HepG2 (cell line): Measurements from ENCODE around the gene ANKRD40CL. TPM values are rescaled to one million over a fixed set of nuclear protein-coding genes. Genes with fewer than 3 reads are reported as not detected.
A peak's percentile ranks its signal among the peaks of the same experiment; 100 is the strongest.

Experiments
- FOXA1 ChIP-seq, 2 experiments: fragments of 450-650 bp in 1 of 2; sonication (generic) in 1 of 2; formaldehyde crosslinking in 1 of 2; IDR thresholded peaks; 2 replicates each; pipeline versions ENCODE4 v1.4.0 to v1.6.1; 2016 to 2020; ENCODE audit warnings: missing genetic modification reagents in 1 of 2
- GABPA ChIP-seq, 2 experiments: IDR thresholded peaks; 2 replicates each; pipeline ENCODE4 v1.6.1; 2011 to 2016; ENCODE audit warnings: low read depth in 2 of 2, low read length in 1 of 2, missing biosample characterization in 1 of 2, missing genetic modification characterization in 1 of 2
- HNF4G ChIP-seq, 2 experiments: sonication (generic) in 1 of 2; formaldehyde crosslinking in 1 of 2; IDR thresholded peaks; 2 replicates each; pipeline versions ENCODE4 v1.4.0 to v1.6.1; 2011 to 2020; ENCODE audit warnings: borderline replicate concordance in 2 of 2, low read depth in 2 of 2, mild to moderate bottlenecking in 2 of 2, low read length in 1 of 2, missing genetic modification reagents in 1 of 2, moderate library complexity in 1 of 2
- HNRNPUL1 ChIP-seq: fragments of 200-400 bp; formaldehyde crosslinking; IDR thresholded peaks from 2 replicates; pipeline ENCODE4 v1.6.1; 2017; ENCODE audit warnings: low read depth, mild to moderate bottlenecking, low read length, moderate library complexity
- HOXA3 ChIP-seq: sonication (generic); formaldehyde crosslinking; IDR thresholded peaks from 2 replicates; pipeline ENCODE4 v1.5.0; 2020; ENCODE audit warnings: missing genetic modification reagents
- KDM6A ChIP-seq: IDR thresholded peaks from 2 replicates; pipeline ENCODE4 v1.6.1; 2016; ENCODE audit warnings: low read depth
- MLX ChIP-seq: IDR thresholded peaks from 2 replicates; pipeline ENCODE4 v1.6.1; 2016
- NR2F1 ChIP-seq, 2 experiments: fragments of 450-650 bp in 1 of 2; formaldehyde crosslinking in 1 of 2; IDR thresholded peaks; 2 replicates each; pipeline versions ENCODE4 v1.5.0 to v1.6.1; 2016 to 2020; ENCODE audit warnings: mild to moderate bottlenecking in 1 of 2, missing compliant biosample characterization in 1 of 2, missing genetic modification reagents in 1 of 2, moderate library complexity in 1 of 2
- PPARG ChIP-seq: conservative IDR thresholded peaks from 2 replicates; pipeline ENCODE4 v1.6.1; 2016; ENCODE audit warnings: missing biosample characterization, missing genetic modification reagents
- ZNF567 ChIP-seq: sonication (generic); formaldehyde crosslinking; IDR thresholded peaks from 2 replicates; pipeline ENCODE4 v1.8.1; 2023; ENCODE audit warnings: mild to moderate bottlenecking, missing genetic modification reagents, borderline replicate concordance
- ZNF670 ChIP-seq: sonication (generic); formaldehyde crosslinking; IDR thresholded peaks from 2 replicates; pipeline ENCODE4 v1.8.0; 2022; ENCODE audit warnings: mild to moderate bottlenecking, missing genetic modification reagents, borderline replicate concordance
- ZNF687 ChIP-seq: sonication (generic); formaldehyde crosslinking; IDR thresholded peaks from 2 replicates; pipeline ENCODE4 v1.5.1; 2020; ENCODE audit warnings: mild to moderate bottlenecking, missing genetic modification reagents, moderate library complexity
- polyA plus RNA-seq, 8 experiments: library from polyadenylated mRNA; depleted of rRNA in 3 of 8; stranded (reverse) in 7 of 8; unstranded in 1 of 8; fragments of >200 nt; fragmentation: Illumina TruSeq in 4 of 8; extraction: Trizol in 4 of 8; gene quantifications; 2 replicates each; pipeline versions ENCODE4 v1.2.1 to v1.2.3, GENCODE V29; 2011 to 2016; ENCODE audit warnings: low read depth in 4 of 8, missing spikeins in 1 of 8, mixed read lengths in 1 of 8; ENCODE audit not compliant: insufficient read depth in 1 of 8
- total RNA-seq, 5 experiments: library from RNA; depleted of rRNA; stranded (reverse); fragments of >200 nt; fragmentation: Illumina TruSeq; extraction: Trizol; gene quantifications; 2 replicates each; pipeline ENCODE4 v1.2.3, GENCODE V29; 2016; ENCODE audit warnings: low read depth in 1 of 5
- TF ChIP-seq, protein P1 (sequence below): sonication (generic); formaldehyde crosslinking; IDR thresholded peaks from 2 replicates; pipeline ENCODE4 v1.8.0; 2022; ENCODE audit warnings: missing genetic modification reagents, low read depth, mild to moderate bottlenecking, borderline replicate concordance
- TF ChIP-seq, protein P2 (sequence below): IDR thresholded peaks from 2 replicates; pipeline ENCODE4 v1.6.1; 2016; ENCODE audit warnings: mild to moderate bottlenecking
- TF ChIP-seq, protein P3 (sequence below): sonication (generic); formaldehyde crosslinking; IDR thresholded peaks from 2 replicates; pipeline ENCODE4 v1.4.0; 2020; ENCODE audit warnings: missing genetic modification reagents

The ANKRD40CL gene
- total and polyA plus RNA-seq, 2 of the 13 experiments (the other 11 are each of a cell fraction or from before 2014, with no cell fraction given): 0.03 to 0.11 TPM

GRCh38 chr17:50806141-50806643 is 38.9 kb upstream of the ANKRD40CL start (continued):
- TF ChIP-seq HNRNPUL1 (no peak), KDM6A (CRISPR knock-in tag) (peak; percentile 48; the same call in 1 of the 2 replicates), HOXA3 (no peak; the same call in 1 of the 2 replicates), FOXA1 (IDR thresholded peaks at IDR 0.05) (no peak), FOXA1 (CRISPR knock-in tag; IDR thresholded peaks at IDR 0.05) (peak; percentile 95), ZNF567 (CRISPR knock-in tag) (no peak), HNF4G (IDR thresholded peaks at IDR 0.05; ENCODE audit: borderline replicate concordance, low read depth, low read length) (peak; percentile 64; the same call in 1 of the 2 replicates), HNF4G (CRISPR knock-in tag; IDR thresholded peaks at IDR 0.05; ENCODE audit: borderline replicate concordance, low read depth) (no peak), NR2F1 (CRISPR knock-in tag; IDR thresholded peaks at IDR 0.05) (0 out of 4 replicates have a peak, but pooled peaks of 1 of the 2 experiments have one; percentile 47), PPARG (CRISPR knock-in tag) (0 out of 2 replicates have a peak, but pooled peaks have one; percentile 18), ZNF687 (peak; percentile 80), GABPA (IDR thresholded peaks at IDR 0.05; ENCODE audit: low read depth, low read length) (no peak), GABPA (CRISPR knock-in tag; IDR thresholded peaks at IDR 0.05; ENCODE audit: low read depth) (no peak), MLX (0 out of 2 replicates have a peak, but pooled peaks have one; percentile 63), ZNF670 (CRISPR knock-in tag) (no peak)
- TF ChIP-seq, protein P1, sequence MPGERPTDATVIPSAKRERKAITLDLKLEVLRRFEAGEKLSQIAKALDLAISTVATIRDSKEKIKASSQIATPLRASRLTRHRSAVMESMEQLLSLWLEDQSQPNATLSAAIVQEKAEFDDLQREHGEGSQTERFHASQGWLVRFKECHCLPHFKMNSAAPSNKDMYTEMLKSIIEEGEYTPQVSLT (CRISPR knock-in tag): no peak
- TF ChIP-seq, protein P2, sequence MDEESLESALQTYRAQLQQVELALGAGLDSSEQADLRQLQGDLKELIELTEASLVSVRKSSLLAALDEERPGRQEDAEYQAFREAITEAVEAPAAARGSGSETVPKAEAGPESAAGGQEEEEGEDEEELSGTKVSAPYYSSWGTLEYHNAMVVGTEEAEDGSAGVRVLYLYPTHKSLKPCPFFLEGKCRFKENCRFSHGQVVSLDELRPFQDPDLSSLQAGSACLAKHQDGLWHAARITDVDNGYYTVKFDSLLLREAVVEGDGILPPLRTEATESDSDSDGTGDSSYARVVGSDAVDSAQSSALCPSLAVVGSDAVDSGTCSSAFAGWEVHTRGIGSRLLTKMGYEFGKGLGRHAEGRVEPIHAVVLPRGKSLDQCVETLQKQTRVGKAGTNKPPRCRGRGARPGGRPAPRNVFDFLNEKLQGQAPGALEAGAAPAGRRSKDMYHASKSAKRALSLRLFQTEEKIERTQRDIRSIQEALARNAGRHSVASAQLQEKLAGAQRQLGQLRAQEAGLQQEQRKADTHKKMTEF (CRISPR knock-in tag): peak; percentile 42; the same call in 1 of the 2 replicates
- TF ChIP-seq, protein P3, sequence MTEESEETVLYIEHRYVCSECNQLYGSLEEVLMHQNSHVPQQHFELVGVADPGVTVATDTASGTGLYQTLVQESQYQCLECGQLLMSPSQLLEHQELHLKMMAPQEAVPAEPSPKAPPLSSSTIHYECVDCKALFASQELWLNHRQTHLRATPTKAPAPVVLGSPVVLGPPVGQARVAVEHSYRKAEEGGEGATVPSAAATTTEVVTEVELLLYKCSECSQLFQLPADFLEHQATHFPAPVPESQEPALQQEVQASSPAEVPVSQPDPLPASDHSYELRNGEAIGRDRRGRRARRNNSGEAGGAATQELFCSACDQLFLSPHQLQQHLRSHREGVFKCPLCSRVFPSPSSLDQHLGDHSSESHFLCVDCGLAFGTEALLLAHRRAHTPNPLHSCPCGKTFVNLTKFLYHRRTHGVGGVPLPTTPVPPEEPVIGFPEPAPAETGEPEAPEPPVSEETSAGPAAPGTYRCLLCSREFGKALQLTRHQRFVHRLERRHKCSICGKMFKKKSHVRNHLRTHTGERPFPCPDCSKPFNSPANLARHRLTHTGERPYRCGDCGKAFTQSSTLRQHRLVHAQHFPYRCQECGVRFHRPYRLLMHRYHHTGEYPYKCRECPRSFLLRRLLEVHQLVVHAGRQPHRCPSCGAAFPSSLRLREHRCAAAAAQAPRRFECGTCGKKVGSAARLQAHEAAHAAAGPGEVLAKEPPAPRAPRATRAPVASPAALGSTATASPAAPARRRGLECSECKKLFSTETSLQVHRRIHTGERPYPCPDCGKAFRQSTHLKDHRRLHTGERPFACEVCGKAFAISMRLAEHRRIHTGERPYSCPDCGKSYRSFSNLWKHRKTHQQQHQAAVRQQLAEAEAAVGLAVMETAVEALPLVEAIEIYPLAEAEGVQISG (CRISPR knock-in tag): peak; percentile 45; the same call in 1 of the 2 replicates
